Vagina (tissue), 2 donors: ENCODE results near the gene APP. TPM values are rescaled to one million over a fixed set of nuclear protein-coding genes. Genes with fewer than 3 reads are reported as not detected.
A peak's percentile ranks its signal among the peaks of the same experiment; 100 is the strongest.

Source experiments
- DNase-seq, 2 donors: peaks; one replicate each; pipeline ENCODE4 v3.0.0-alpha.2; 2017; ENCODE audit errors: extremely low spot score in 2 of 2
- H3K27ac ChIP-seq: fragments of 200-600 bp; sonication (generic); one replicate; pipeline ENCODE4 v1.5.1; 2019
- H3K27me3 ChIP-seq: fragments of 200-600 bp; sonication (generic); one replicate; pipeline ENCODE4 v1.5.1; 2019
- H3K36me3 ChIP-seq, 2 donors: fragments of 200-600 bp; sonication (generic); one replicate each; pipeline ENCODE4 v1.5.1; 2017 to 2019
- H3K4me1 ChIP-seq: fragments of 200-600 bp; sonication (generic); one replicate; pipeline ENCODE4 v1.5.1; 2019
- H3K4me3 ChIP-seq, 2 donors: fragments of 200-600 bp; sonication (generic); 1 replicate in 1 of 2; 2 replicates in 1 of 2; pipeline ENCODE4 v1.5.1; 2016 to 2019
- H3K9me3 ChIP-seq: fragments of 200-600 bp; sonication (generic); one replicate; pipeline ENCODE4 v1.5.1; 2019
- CTCF ChIP-seq, 3 experiments: fragments of 450-650 bp in 2 of 3; fragments of 200-600 bp in 1 of 3; sonication (generic) in 1 of 3; IDR thresholded peaks; one replicate each; pipeline ENCODE4 v1.5.1; 2017 to 2019; ENCODE audit warnings: antibody characterized with exemption in 3 of 3, mild to moderate bottlenecking in 2 of 3, moderate library complexity in 2 of 3
- POLR2A ChIP-seq, 2 donors: fragments of 450-650 bp; IDR thresholded peaks; one replicate each; pipeline ENCODE4 v1.6.1; 2017; ENCODE audit warnings: antibody characterized with exemption in 2 of 2, mild to moderate bottlenecking in 2 of 2, moderate library complexity in 2 of 2
- POLR2AphosphoS5 ChIP-seq, 2 donors: sonication (generic); formaldehyde crosslinking; IDR thresholded peaks; one replicate each; pipeline ENCODE4 v1.9.0; 2017; ENCODE audit warnings: antibody characterized with exemption in 2 of 2, mild to moderate bottlenecking in 2 of 2, low read depth in 1 of 2; ENCODE audit not compliant: insufficient read depth in 1 of 2
- intact Hi-C: fragments of 100-400 bp; cut with DNase I; formaldehyde crosslinking; loops from one replicate; pipeline ENCODE4 v1.15.1; 2023
- total RNA-seq: library from RNA; depleted of rRNA; stranded (reverse); fragments of >200 nt; gene quantifications from one replicate; pipeline ENCODE4 v1.2.3, GENCODE V29; 2016

The APP gene
- total RNA-seq, 1 donor from 2014 or later = 315 TPM

GRCh38 chr21:26171258-26172100 lies 909 bp upstream of the APP start:
- intact Hi-C loops = loop anchor here (5.0 kb wide), 1 partner anchor 274 kb away; no protein-coding TSS in a partner anchor
- Histone ChIP-seq H3K9me3 (no peaks in the 10 kb centered on the region), H3K27ac (peak overlapping the region; percentile 90), H3K4me1 (peaks cover 27% of the 10 kb centered on the region), H3K36me3 (no peaks in the 10 kb centered on the region), H3K27me3 (no peaks in the 10 kb centered on the region), H3K4me3 (peak overlapping the region; percentile 87 to 97)
- TF ChIP-seq CTCF (IDR thresholded peaks at IDR 0.05) (no peak), POLR2AphosphoS5 (IDR thresholded peaks at IDR 0.05; ENCODE audit: insufficient read depth in 1 of 2, low read depth in 1 of 2) (no peak)
- no peak for DNase-seq

- H3K27ac ChIP-seq = peak overlapping the region; percentile 90
- intact Hi-C loops = loop anchor here (5.0 kb wide), 1 partner anchor 273 kb away; no protein-coding TSS in a partner anchor
- DNase-seq = no peak
- no peaks in the 10 kb centered on the region for H3K36me3 ChIP-seq
- H3K4me3 ChIP-seq = peak overlapping the region; percentile 87 to 97
- no peaks in the 10 kb centered on the region for H3K27me3 ChIP-seq
- peaks cover 27% of the 10 kb centered on the region for H3K4me1 ChIP-seq
- H3K9me3 ChIP-seq = no peaks in the 10 kb centered on the region
- TF ChIP-seq POLR2A (IDR thresholded peaks at IDR 0.05) = peak in 1 of 2 donors; percentile 2
- TF ChIP-seq POLR2AphosphoS5 (IDR thresholded peaks at IDR 0.05; ENCODE audit: insufficient read depth in 1 of 2, low read depth in 1 of 2) = peak in 1 of 2 donors; percentile 59
- no peak for TF ChIP-seq CTCF (IDR thresholded peaks at IDR 0.05)
These were observed 729 bp downstream of the APP start for GRCh38 chr21:26169611-26170470.

GRCh38 chr21:26169061-26169610 lies 1.4 kb downstream of the APP start:
- Histone ChIP-seq H3K4me1 (peaks cover 27% of the 10 kb centered on the region), H3K27ac (peak overlapping the region; percentile 90), H3K27me3 (no peaks in the 10 kb centered on the region), H3K9me3 (no peaks in the 10 kb centered on the region), H3K4me3 (peak overlapping the region; percentile 87 to 97), H3K36me3 (no peaks in the 10 kb centered on the region)
- intact Hi-C loops = no loop called here
- TF ChIP-seq POLR2A (IDR thresholded peaks at IDR 0.05) (no peak), CTCF (IDR thresholded peaks at IDR 0.05) (peak in 1 of 3 experiments; percentile 31), POLR2AphosphoS5 (IDR thresholded peaks at IDR 0.05; ENCODE audit: insufficient read depth in 1 of 2, low read depth in 1 of 2) (peak in 1 of 2 donors; percentile 66)
- DNase-seq = no peak

GRCh38 chr21:26168371-26168770 lies 2.2 kb downstream of the APP start:
- Histone ChIP-seq H3K4me1 (peaks cover 27% of the 10 kb centered on the region), H3K27ac (peak overlapping the region; percentile 90), H3K9me3 (no peaks in the 10 kb centered on the region), H3K27me3 (no peaks in the 10 kb centered on the region), H3K36me3 (no peaks in the 10 kb centered on the region), H3K4me3 (peak overlapping the region in 1 of 2 donors; percentile 87)
- no peak for DNase-seq
- intact Hi-C loops = no loop called here
- TF ChIP-seq POLR2AphosphoS5 (IDR thresholded peaks at IDR 0.05; ENCODE audit: insufficient read depth in 1 of 2, low read depth in 1 of 2) (no peak), CTCF (IDR thresholded peaks at IDR 0.05) (no peak), POLR2A (IDR thresholded peaks at IDR 0.05) (no peak)
